Stomach (tissue), 9 donors: ENCODE data around the gene PI4KB. TPM values are rescaled to one million over a fixed set of nuclear protein-coding genes. Genes with fewer than 3 reads are reported as not detected.
A peak's percentile ranks its signal among the peaks of the same experiment; 100 is the strongest.

Experiments used
- DNase-seq, 2 donors: peaks; one replicate each; pipeline versions ENCODE4 v3.0.0 to v3.0.0-alpha.2; 2013 to 2019
- H3K27ac ChIP-seq, 5 donors: fragments of 200-600 bp in 4 of 5; sonication (generic) in 4 of 5; one replicate each; pipeline ENCODE4 v1.5.1; 2013 to 2019; ENCODE audit warnings: mild to moderate bottlenecking in 1 of 5, moderate library complexity in 1 of 5
- H3K27me3 ChIP-seq, 3 donors: fragments of 200-600 bp; sonication (generic); one replicate each; pipeline ENCODE4 v1.5.1; 2017 to 2019; ENCODE audit warnings: mixed run types in 1 of 3
- H3K36me3 ChIP-seq, 4 donors: fragments of 200-600 bp; sonication (generic); 1 replicate in 3 of 4; 2 replicates in 1 of 4; pipeline ENCODE4 v1.5.1; 2016 to 2019
- H3K4me1 ChIP-seq, 4 donors: fragments of 200-600 bp; sonication (generic); one replicate each; pipeline ENCODE4 v1.5.1; 2016 to 2019
- H3K4me3 ChIP-seq, 4 donors: fragments of 200-600 bp; sonication (generic) in 3 of 4; one replicate each; pipeline ENCODE4 v1.5.1; 2016 to 2019; ENCODE audit warnings: mild to moderate bottlenecking in 1 of 4
- H3K9me3 ChIP-seq, 4 donors: fragments of 200-600 bp; sonication (generic); one replicate each; pipeline ENCODE4 v1.5.1; 2016 to 2019
- CTCF ChIP-seq, 7 experiments: fragments of 450-650 bp in 4 of 7; fragments of 200-600 bp in 3 of 7; sonication (generic) in 3 of 7; IDR thresholded peaks; one replicate each; pipeline ENCODE4 v1.5.1; 2016 to 2019; ENCODE audit warnings: antibody characterized with exemption in 7 of 7, control low read depth in 2 of 7, mild to moderate bottlenecking in 1 of 7
- EP300 ChIP-seq: sonication (generic); formaldehyde crosslinking; IDR thresholded peaks from one replicate; pipeline ENCODE4 v1.6.1; 2017; ENCODE audit warnings: antibody characterized with exemption
- POLR2A ChIP-seq, 4 donors: fragments of 450-650 bp; IDR thresholded peaks; one replicate each; pipeline ENCODE4 v1.6.1; 2016; ENCODE audit warnings: antibody characterized with exemption in 4 of 4, control low read depth in 2 of 4, mild to moderate bottlenecking in 1 of 4, moderate library complexity in 1 of 4
- POLR2AphosphoS5 ChIP-seq, 3 donors: sonication (generic); formaldehyde crosslinking; IDR thresholded peaks; one replicate each; pipeline ENCODE4 v1.6.1; 2016; ENCODE audit warnings: antibody characterized with exemption in 3 of 3
- WGBS, 5 donors: extraction: QIAGEN DNeasy Blood & Tissue Kit in 3 of 5; methylation state at CpG; one replicate each; pipeline versions ENCODE4 v1.1.5 to v1.1.7; 2013 to 2018; 5-methylcytosine and 5-hydroxymethylcytosine counted together
- intact Hi-C: fragments of 100-400 bp; cut with DNase I; formaldehyde crosslinking; loops from one replicate; pipeline ENCODE4 v1.15.1; 2023; ENCODE audit warnings: low total_unique reads
- polyA plus RNA-seq, 3 donors: library from polyadenylated mRNA; stranded (reverse); fragments of 200-250 nt; gene quantifications; one replicate each; pipeline ENCODE4 v1.2.3, GENCODE V29; 2013
- total RNA-seq, 5 donors: library from RNA; depleted of rRNA; stranded (reverse); fragments of >200 nt; gene quantifications; one replicate each; pipeline versions ENCODE4 v1.1.0 to v1.2.3, GENCODE V29; 2014 to 2016
- donor health status: healthy with polysubstance abuse.
- donor health status: Bipolar disorder and iron deficiency.
- donor health status: healthy.

PI4KB gene
- total and polyA plus RNA-seq, 8 donors, result 24.1 to 187 (median 45.3) TPM

- Histone ChIP-seq H3K27me3 (no peaks in the 10 kb centered on the region), H3K36me3 (peaks cover 57 to 71% (median 71%) of the 10 kb centered on the region in 4 donors), H3K27ac (no peak overlapping the region), H3K4me1 (peaks cover 12 to 44% (median 28%) of the 10 kb centered on the region in 4 donors), H3K9me3 (no peaks in the 10 kb centered on the region), H3K4me3 (no peak overlapping the region)
- 82 to 90% (median 88%) methylated on average over 9 to 10 of the region's 10 CpGs for WGBS, 5 donors
- intact Hi-C loops, result no loop called here
- no peak for DNase-seq
- TF ChIP-seq POLR2AphosphoS5 (IDR thresholded peaks at IDR 0.05), result no peak
- no peak for TF ChIP-seq EP300
- no peak for TF ChIP-seq POLR2A (IDR thresholded peaks at IDR 0.05)
- no peak for TF ChIP-seq CTCF (IDR thresholded peaks at IDR 0.05)
Measured at GRCh38 chr1:151286619-151287340, 40.4 kb downstream of the PI4KB start.

- 46 to 61% (median 51%) methylated on average over 2 of the region's 2 CpGs for WGBS, 5 donors
- intact Hi-C loops, result no loop called here
- H3K27ac ChIP-seq, result peak overlapping the region in 4 of 5 donors; percentile 92 to 100 (median 98)
Measured at GRCh38 chr1:151284013-151284577, 43.1 kb downstream of the PI4KB start.

GRCh38 chr1:151282883-151283725, 44.1 kb downstream of the PI4KB start:
- Histone ChIP-seq H3K36me3 (peaks cover 22 to 34% (median 34%) of the 10 kb centered on the region in 4 donors), H3K4me3 (peak overlapping the region; percentile 68 to 92 (median 74)), H3K27me3 (no peaks in the 10 kb centered on the region), H3K4me1 (peaks cover 16 to 31% (median 25%) of the 10 kb centered on the region in 4 donors), H3K9me3 (no peaks in the 10 kb centered on the region), H3K27ac (peak overlapping the region; percentile 92 to 100 (median 97))
- DNase-seq, result peak; percentile 35 to 63
- no peak for TF ChIP-seq EP300
- TF ChIP-seq POLR2A (IDR thresholded peaks at IDR 0.05), result no peak
- no peak for TF ChIP-seq POLR2AphosphoS5 (IDR thresholded peaks at IDR 0.05)
- TF ChIP-seq CTCF (IDR thresholded peaks at IDR 0.05), result no peak
- intact Hi-C loops, result no loop called here
- 2 to 6% (median 4%) methylated on average over 27 to 44 of the region's 44 CpGs for WGBS, 5 donors

More at GRCh38 chr1:151284013-151284577, 43.1 kb downstream of the PI4KB start:
- no peaks in the 10 kb centered on the region for H3K9me3 ChIP-seq
- H3K36me3 ChIP-seq, result peaks cover 32 to 44% (median 44%) of the 10 kb centered on the region in 4 donors
- no peaks in the 10 kb centered on the region for H3K27me3 ChIP-seq
- no peak for DNase-seq
- TF ChIP-seq CTCF (IDR thresholded peaks at IDR 0.05) (no peak), EP300 (no peak), POLR2A (IDR thresholded peaks at IDR 0.05) (no peak), POLR2AphosphoS5 (IDR thresholded peaks at IDR 0.05) (no peak)
- peak overlapping the region in 3 of 4 donors; percentile 68 to 92 (median 79) for H3K4me3 ChIP-seq
- peaks cover 16 to 40% (median 29%) of the 10 kb centered on the region in 4 donors for H3K4me1 ChIP-seq
